Panc1 (cell line): ENCODE measurements around the gene FBXO3. TPM values are rescaled to one million over a fixed set of nuclear protein-coding genes. Genes with fewer than 3 reads are reported as not detected.

ENCODE experiments used
- ATAC-seq: fragments of 200-7000 bp; cut with Tn5 transposase; 2 replicates; pipeline ENCODE4 v1.9.1; 2020; ENCODE audit warnings: mild to moderate bottlenecking, moderate library complexity
- BruUV-seq: library from RNA; stranded (reverse); fragments of 400-500 nt; replicated peaks from 2 replicates; lab custom pipeline; 2021; lab: Mats Ljungman, UMichigan
- CTCF ChIA-PET: fragments of 300-600 bp; sonication (Branson Sonifier 250); formaldehyde crosslinking; loops from one replicate; lab custom pipeline; 2022; ENCODE audit warnings: antibody characterized with exemption; lab: Charles Lee
- POLR2A ChIA-PET: fragments of 300-600 bp; sonication (Branson Sonifier 250); formaldehyde crosslinking; loops from one replicate; lab custom pipeline; 2022; ENCODE audit warnings: antibody characterized with exemption; lab: Charles Lee
- DNase-seq: peaks from one replicate; pipeline ENCODE4 v3.0.0-alpha.2; 2010; ENCODE audit warnings: low read depth, low spot score
- H3K27ac ChIP-seq: 2 replicates; pipeline ENCODE4 v1.5.1; 2011; ENCODE audit warnings: mild to moderate bottlenecking, low read length, inconsistent platforms
- H3K27me3 ChIP-seq: fragments of 200-500 bp; sonication (Bioruptor generic); 2 replicates; pipeline ENCODE4 v1.6.0; 2014; ENCODE audit warnings: low read length, inconsistent platforms; ENCODE audit not compliant: control insufficient read depth, insufficient read depth
- H3K36me3 ChIP-seq: fragments of 200-500 bp; sonication (Bioruptor generic); 2 replicates; pipeline ENCODE4 v1.5.1; 2014; ENCODE audit warnings: inconsistent platforms, mild to moderate bottlenecking, low read length, moderate library complexity; ENCODE audit not compliant: control insufficient read depth, insufficient read depth
- H3K4me1 ChIP-seq: 2 replicates; pipeline ENCODE4 v1.5.1; 2011; ENCODE audit warnings: inconsistent platforms, mild to moderate bottlenecking, low read length, moderate library complexity; ENCODE audit not compliant: control insufficient read depth, insufficient read depth
- H3K4me3 ChIP-seq, 2 experiments: 2 replicates each; pipeline ENCODE4 v1.5.1; 2011 to 2012; ENCODE audit warnings: low read depth in 2 of 2, low read length in 2 of 2, mild to moderate bottlenecking in 2 of 2, inconsistent platforms in 1 of 2, moderate library complexity in 1 of 2
- H3K9me3 ChIP-seq: fragments of 200-500 bp; sonication (Bioruptor generic); 2 replicates; pipeline ENCODE4 v1.5.1; 2014; ENCODE audit warnings: low read depth, mild to moderate bottlenecking, inconsistent platforms, low read length, moderate library complexity; ENCODE audit not compliant: control insufficient read depth, insufficient read depth
- CTCF ChIP-seq: fragments of 450-650 bp; IDR thresholded peaks from 2 replicates; pipeline ENCODE4 v1.5.1; 2017; ENCODE audit warnings: mild to moderate bottlenecking
- POLR2AphosphoS5 ChIP-seq: IDR thresholded peaks from 2 replicates; pipeline ENCODE4 v1.6.1; 2012; ENCODE audit warnings: mild to moderate bottlenecking, low read depth, low read length, moderate library complexity
- REST ChIP-seq, 2 experiments: IDR thresholded peaks; 2 replicates each; pipeline ENCODE4 v1.6.1; 2011 to 2012; ENCODE audit warnings: low read depth in 2 of 2, control low read depth in 1 of 2, low read length in 1 of 2, mild to moderate bottlenecking in 1 of 2, moderate library complexity in 1 of 2; ENCODE audit not compliant: insufficient read depth in 1 of 2
- SIN3A ChIP-seq: IDR thresholded peaks from 2 replicates; pipeline ENCODE4 v1.6.1; 2012; ENCODE audit warnings: low read depth, mild to moderate bottlenecking, low read length, moderate library complexity, borderline replicate concordance; ENCODE audit not compliant: insufficient read depth
- TCF7L2 ChIP-seq: IDR thresholded peaks from 2 replicates; pipeline ENCODE4 v1.6.1; 2011; ENCODE audit warnings: mild to moderate bottlenecking, low read depth, low read length, inconsistent platforms
- in situ Hi-C: cut with HindIII; loops from 2 replicates; pipeline ENCODE4 v1.10.0; 2016; ENCODE audit warnings: low sequenced_read_pairs, low pct_unique_long_range_greater_than_20kb
- intact Hi-C: fragments of 100-400 bp; cut with micrococcal nuclease; formaldehyde crosslinking; loops from one replicate; pipeline ENCODE4 v1.10.0; 2022; ENCODE audit not compliant: unreplicated experiment
- total RNA-seq: library from RNA; stranded (reverse); gene quantifications from one replicate; pipeline ENCODE4 v1.2.1, GENCODE V29; 2021; ENCODE audit not compliant: unreplicated experiment

Gene FBXO3
- total RNA-seq, 1 experiment from 2014 or later: 22.3 TPM

- in situ Hi-C loops: no loop called here
- POLR2A ChIA-PET: no interaction called here
Measured at GRCh38 chr11:33778675-33779074, 4.4 kb upstream of the FBXO3 start.

GRCh38 chr11:33777906-33778305 is 3.6 kb upstream of the FBXO3 start:
- no peaks in the 10 kb centered on the region for H3K9me3 ChIP-seq
- no peaks in the 10 kb centered on the region; the same call in 1 of the 2 replicates for H3K36me3 ChIP-seq
- H3K4me1 ChIP-seq: peaks cover 8% of the 10 kb centered on the region
- no peak for TF ChIP-seq POLR2AphosphoS5
- no peak for TF ChIP-seq CTCF
- no peak for TF ChIP-seq TCF7L2
- no peak for TF ChIP-seq SIN3A
- TF ChIP-seq REST (IDR thresholded peaks at IDR 0.05; ENCODE audit: insufficient read depth in 1 of 2, low read depth in 2 of 2, low read length in 1 of 2): no peak
- no peaks in the 10 kb centered on the region for H3K27me3 ChIP-seq
- intact Hi-C loops (no loop called here), in situ Hi-C loops (no loop called here)
- no TSS peak for BruUV-seq
- CTCF ChIA-PET: no interaction called here
- POLR2A ChIA-PET: interaction anchor here (0.6 kb wide), 1 partner anchor 1019 kb away, joined by 4 read pairs; no protein-coding TSS in a partner anchor
- ATAC-seq (no peak), DNase-seq (no peak)
- H3K27ac ChIP-seq: no peak overlapping the region
- no peak overlapping the region for H3K4me3 ChIP-seq

More at GRCh38 chr11:33778675-33779074, 4.4 kb upstream of the FBXO3 start:
- intact Hi-C loops: no loop called here
- no TSS peak for BruUV-seq
- Histone ChIP-seq H3K4me3 (no peak overlapping the region), H3K27me3 (no peaks in the 10 kb centered on the region), H3K4me1 (peaks cover 3% of the 10 kb centered on the region; the same call in 1 of the 2 replicates), H3K27ac (no peak overlapping the region), H3K36me3 (no peaks in the 10 kb centered on the region; the same call in 1 of the 2 replicates), H3K9me3 (no peaks in the 10 kb centered on the region)
- ATAC-seq (no peak), DNase-seq (no peak)
- TF ChIP-seq REST (IDR thresholded peaks at IDR 0.05; ENCODE audit: insufficient read depth in 1 of 2, low read depth in 2 of 2, low read length in 1 of 2) (no peak), CTCF (no peak), TCF7L2 (no peak), POLR2AphosphoS5 (no peak), SIN3A (no peak)
- CTCF ChIA-PET: no interaction called here
